Ovary (tissue), 3 donors: ENCODE results near the gene SRGAP2.
"Not testable (repeated sequence)": the region's sequence is repeated elsewhere in the genome, so short reads cannot be mapped to it uniquely, and the experiment has no call there.

ENCODE experiments used
- POLR2A ChIP-seq: fragments of 450-650 bp; IDR thresholded peaks from one replicate; pipeline ENCODE4 v1.6.1; 2017; ENCODE audit warnings: antibody characterized with exemption, mild to moderate bottlenecking, moderate library complexity
- TF ChIP-seq, protein P1 (sequence below), 3 donors: fragments of 450-650 bp in 2 of 3; fragments of 200-600 bp in 1 of 3; IDR thresholded peaks; one replicate each; pipeline versions ENCODE4 v1.5.1 to v1.8.0; 2016 to 2022; ENCODE audit warnings: antibody characterized with exemption in 3 of 3, mild to moderate bottlenecking in 1 of 3
- donor health status: DM: no; HTN: no; CAD: no.

DNA sequence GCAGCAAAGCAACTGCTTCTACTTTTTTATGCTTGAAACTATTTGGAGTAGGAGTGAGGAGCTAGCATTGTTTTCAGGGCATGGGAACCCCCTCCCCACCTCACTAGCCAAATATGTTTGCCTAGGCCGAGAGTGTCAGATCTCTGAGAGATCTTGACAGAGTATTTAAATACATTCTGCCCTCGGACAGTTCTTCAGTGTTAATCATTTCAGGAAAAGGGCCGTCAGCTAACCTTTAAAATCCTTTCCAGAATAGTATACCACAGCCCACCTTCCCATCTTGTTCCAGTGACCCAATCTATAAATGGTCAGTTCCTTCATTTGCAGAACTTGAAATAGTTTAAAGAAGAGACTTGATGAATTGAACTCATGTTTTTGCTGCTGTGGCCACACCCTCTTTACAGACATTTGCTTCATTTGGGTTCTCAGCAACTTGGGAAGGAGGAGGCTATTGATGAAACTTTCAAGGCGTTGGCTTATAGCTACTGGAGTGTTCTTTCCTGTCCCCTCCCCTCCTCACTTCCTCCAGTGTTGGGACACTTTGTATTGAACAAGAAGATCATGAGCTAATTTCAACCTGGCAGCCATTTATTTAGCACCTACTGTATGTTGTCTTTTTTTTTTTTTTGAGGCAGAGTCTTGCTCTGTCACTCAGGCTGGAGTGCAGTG lies 17.1 kb downstream of the SRGAP2 start:
- TF ChIP-seq, protein P1, sequence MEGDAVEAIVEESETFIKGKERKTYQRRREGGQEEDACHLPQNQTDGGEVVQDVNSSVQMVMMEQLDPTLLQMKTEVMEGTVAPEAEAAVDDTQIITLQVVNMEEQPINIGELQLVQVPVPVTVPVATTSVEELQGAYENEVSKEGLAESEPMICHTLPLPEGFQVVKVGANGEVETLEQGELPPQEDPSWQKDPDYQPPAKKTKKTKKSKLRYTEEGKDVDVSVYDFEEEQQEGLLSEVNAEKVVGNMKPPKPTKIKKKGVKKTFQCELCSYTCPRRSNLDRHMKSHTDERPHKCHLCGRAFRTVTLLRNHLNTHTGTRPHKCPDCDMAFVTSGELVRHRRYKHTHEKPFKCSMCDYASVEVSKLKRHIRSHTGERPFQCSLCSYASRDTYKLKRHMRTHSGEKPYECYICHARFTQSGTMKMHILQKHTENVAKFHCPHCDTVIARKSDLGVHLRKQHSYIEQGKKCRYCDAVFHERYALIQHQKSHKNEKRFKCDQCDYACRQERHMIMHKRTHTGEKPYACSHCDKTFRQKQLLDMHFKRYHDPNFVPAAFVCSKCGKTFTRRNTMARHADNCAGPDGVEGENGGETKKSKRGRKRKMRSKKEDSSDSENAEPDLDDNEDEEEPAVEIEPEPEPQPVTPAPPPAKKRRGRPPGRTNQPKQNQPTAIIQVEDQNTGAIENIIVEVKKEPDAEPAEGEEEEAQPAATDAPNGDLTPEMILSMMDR (IDR thresholded peaks at IDR 0.05): not testable (repeated sequence)
- not testable (repeated sequence) for TF ChIP-seq POLR2A
